SJCRH30 (cell line): ENCODE measurements around the gene CMPK2. TPM values are rescaled to one million over a fixed set of nuclear protein-coding genes. Genes with fewer than 3 reads are reported as not detected.
A peak's percentile ranks its signal among the peaks of the same experiment; 100 is the strongest.
"Not testable (repeated sequence)": the region's sequence is repeated elsewhere in the genome, so short reads cannot be mapped to it uniquely, and the experiment has no call there.

ENCODE experiments used
- DNase-seq, 2 experiments: peaks; one replicate each; pipeline ENCODE4 v3.0.0-alpha.2; 2015 to 2020
- H3K27ac ChIP-seq: fragments of 250-450 bp; sonication (Bioruptor Pico); 2 replicates; pipeline ENCODE4 v1.5.1; 2020; ENCODE audit warnings: mild to moderate bottlenecking, moderate library complexity
- H3K27me3 ChIP-seq: fragments of 250-450 bp; sonication (Bioruptor Pico); 2 replicates; pipeline ENCODE4 v1.5.1; 2020; ENCODE audit warnings: mild to moderate bottlenecking, moderate library complexity
- H3K36me3 ChIP-seq: fragments of 250-450 bp; sonication (Bioruptor Pico); 2 replicates; pipeline ENCODE4 v1.5.1; 2020; ENCODE audit warnings: mild to moderate bottlenecking, moderate library complexity
- H3K4me1 ChIP-seq: fragments of 250-450 bp; sonication (Bioruptor Pico); 2 replicates; pipeline ENCODE4 v1.5.1; 2020; ENCODE audit warnings: mild to moderate bottlenecking, moderate library complexity
- H3K4me3 ChIP-seq: fragments of 250-450 bp; sonication (Bioruptor Pico); 2 replicates; pipeline ENCODE4 v1.5.1; 2020; ENCODE audit warnings: mild to moderate bottlenecking, moderate library complexity
- H3K9me3 ChIP-seq: fragments of 250-450 bp; sonication (Bioruptor Pico); replicated peaks from 2 replicates; pipeline ENCODE4 v1.5.1; 2020; ENCODE audit warnings: mild to moderate bottlenecking, moderate library complexity
- total RNA-seq: library from RNA; depleted of rRNA; stranded (reverse); fragments of >200 nt; shearing (Covaris generic); gene quantifications from 2 replicates; pipeline ENCODE4 v1.2.3, GENCODE V29; 2014

The CMPK2 gene
- total RNA-seq, 1 experiment from 2014 or later, result not detected

DNA sequence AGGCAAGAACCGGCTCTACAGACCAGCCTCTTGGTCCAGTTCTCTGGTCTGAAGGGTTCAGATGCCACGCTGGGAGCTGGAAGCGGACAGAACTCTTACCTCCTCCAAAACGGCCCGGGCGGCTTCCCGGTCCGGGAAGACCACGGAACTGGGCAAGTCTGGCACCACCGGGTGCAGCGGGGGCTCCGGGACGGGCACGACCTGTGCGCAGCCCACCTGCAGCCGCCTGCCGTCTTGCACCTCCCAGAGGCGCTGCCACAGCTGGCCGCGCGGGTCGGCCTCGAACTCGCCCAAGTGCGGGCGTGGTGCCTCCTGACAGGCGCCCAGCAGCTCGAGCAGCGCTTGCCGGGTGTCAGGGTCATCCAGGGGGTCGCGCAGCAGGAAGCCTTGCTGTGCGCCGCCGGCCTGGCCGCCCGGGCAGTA is 773 bp downstream of the CMPK2 start:
- Histone ChIP-seq H3K9me3 (no peaks in the 10 kb centered on the region), H3K4me3 (no peak overlapping the region), H3K27ac (no peak overlapping the region), H3K36me3 (no peaks in the 10 kb centered on the region), H3K4me1 (no peaks in the 10 kb centered on the region), H3K27me3 (no peaks in the 10 kb centered on the region; the same call in none of the 2 replicates)
- no peak for DNase-seq

DNA sequence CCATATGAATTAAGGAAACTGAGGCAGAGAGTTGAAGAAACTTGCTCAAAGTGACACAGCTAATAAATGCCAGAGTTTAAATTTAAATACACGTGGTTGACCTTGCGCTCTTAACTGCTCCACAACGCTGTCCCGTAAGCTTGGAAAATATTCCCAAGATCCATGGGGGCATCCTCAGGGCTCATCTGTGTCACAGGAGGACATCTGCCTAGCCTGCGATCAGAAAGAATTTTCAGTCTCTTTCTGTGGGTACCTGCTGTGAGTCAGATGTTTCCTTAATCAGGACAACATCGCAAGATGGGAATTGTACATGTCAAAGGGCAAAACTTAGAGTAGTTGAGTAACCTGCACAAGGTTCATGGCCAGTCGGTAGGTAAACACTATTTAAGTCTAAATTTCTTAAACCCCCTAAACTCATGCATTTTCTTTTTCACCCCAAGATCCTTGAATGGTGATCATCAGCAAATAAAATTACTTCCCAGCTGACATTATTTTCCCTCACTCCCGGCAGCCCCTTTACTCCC is 1.4 kb downstream of the CMPK2 start:
- no peaks in the 10 kb centered on the region for H3K9me3 ChIP-seq
- no peaks in the 10 kb centered on the region for H3K36me3 ChIP-seq
- no peaks in the 10 kb centered on the region; the same call in 1 of the 2 replicates for H3K27me3 ChIP-seq
- H3K4me3 ChIP-seq, result no peak overlapping the region
- H3K27ac ChIP-seq, result no peak overlapping the region
- H3K4me1 ChIP-seq, result no peaks in the 10 kb centered on the region
- no peak for DNase-seq

DNA sequence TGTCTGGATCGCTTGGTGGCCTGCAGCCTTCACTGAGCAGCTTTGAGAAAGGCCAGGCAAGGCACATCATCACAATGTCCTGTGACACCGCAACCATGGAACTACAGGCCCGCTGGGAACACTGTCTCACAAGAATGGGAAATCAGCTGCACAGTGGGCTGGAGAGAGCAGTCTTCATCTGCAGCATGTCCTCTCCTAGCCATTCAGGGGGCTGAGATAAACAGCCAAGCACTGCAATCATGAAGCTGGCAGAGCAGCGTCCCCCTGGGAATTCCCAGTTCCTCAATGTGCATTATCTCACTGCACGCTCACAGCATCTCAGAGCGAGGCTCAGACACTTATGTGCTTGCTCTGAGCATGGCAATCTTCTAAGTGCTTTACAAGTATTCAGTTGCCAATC is 1.9 kb downstream of the CMPK2 start:
- Histone ChIP-seq H3K27me3 (no peaks in the 10 kb centered on the region), H3K36me3 (no peaks in the 10 kb centered on the region), H3K4me1 (no peaks in the 10 kb centered on the region), H3K27ac (no peak overlapping the region), H3K9me3 (no peaks in the 10 kb centered on the region), H3K4me3 (no peak overlapping the region)
- peak in 1 of 2 experiments; percentile 8 for DNase-seq

DNA sequence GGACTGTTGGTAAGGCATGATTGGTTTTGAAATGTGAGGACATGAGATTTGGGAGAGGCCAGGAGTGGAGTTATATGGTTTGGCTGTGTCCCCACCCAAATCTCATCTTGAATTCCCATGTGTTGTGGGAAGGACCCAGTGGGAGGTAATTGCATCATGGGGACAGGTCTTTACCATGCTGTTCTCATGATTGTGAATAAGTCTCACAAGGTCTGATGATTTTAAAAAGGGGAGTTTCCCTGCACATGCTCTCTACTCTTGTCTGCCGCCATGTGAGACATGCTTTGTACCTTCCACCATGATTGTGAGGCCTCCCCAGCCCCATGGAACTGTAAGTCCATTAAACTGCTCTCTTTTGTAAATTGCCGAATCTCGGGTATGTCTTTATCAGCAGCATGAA is 5.4 kb downstream of the CMPK2 start:
- Histone ChIP-seq H3K4me1 (no peaks in the 10 kb centered on the region), H3K27ac (no peak overlapping the region), H3K9me3 (no peaks in the 10 kb centered on the region)

DNA sequence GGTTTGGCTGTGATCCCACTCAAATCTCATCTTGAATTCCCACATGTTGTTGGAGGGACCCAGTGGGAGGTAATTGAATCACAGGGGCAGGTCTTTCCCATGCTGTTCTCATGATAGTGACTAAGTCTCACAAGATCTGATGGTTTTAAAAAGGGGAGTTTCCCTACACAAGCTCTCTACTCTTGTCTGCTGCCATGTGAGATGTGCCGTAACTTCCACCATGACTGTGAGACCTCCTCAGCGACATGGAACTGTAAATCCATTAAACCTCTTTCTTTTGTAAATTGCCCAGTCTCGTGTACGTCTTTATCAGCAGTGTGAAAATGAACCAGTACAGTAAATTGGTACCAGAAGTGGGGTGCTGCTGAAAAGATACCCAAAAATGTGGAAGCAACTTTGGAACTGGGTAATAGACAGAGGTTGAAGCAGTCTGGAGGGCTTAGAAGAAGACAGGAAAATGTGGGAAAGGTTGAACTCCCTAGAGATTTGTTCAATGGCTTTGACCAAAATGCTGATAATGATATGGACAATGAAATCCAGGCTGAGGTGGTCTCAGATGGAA is 7.2 kb downstream of the CMPK2 start:
- not testable (repeated sequence) for H3K36me3 ChIP-seq, H3K4me3 ChIP-seq, H3K9me3 ChIP-seq, H3K4me1 ChIP-seq, DNase-seq, H3K27me3 ChIP-seq, H3K27ac ChIP-seq

More for the DNA sequence above, 5.4 kb downstream of the CMPK2 start:
- no peak for DNase-seq
- Histone ChIP-seq H3K36me3 (no peaks in the 10 kb centered on the region), H3K27me3 (no peaks in the 10 kb centered on the region), H3K4me3 (no peak overlapping the region)

DNA sequence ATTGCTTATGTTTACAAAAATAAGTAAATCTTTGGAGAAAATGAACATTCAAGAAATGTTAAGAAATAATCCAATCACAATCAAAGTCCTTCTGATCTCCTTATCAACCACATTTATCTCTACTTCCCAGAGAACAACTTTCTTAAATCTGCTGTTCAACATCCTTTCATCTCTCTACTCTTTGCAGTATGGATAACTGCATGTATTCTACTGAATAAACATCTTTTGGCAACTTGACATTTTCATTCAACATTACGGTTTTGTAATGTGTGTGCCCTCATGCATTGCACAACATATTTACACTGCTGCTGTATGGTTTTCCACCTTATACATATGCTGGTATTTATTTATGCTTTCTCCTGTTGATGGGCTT is 9.2 kb downstream of the CMPK2 start:
- no peaks in the 10 kb centered on the region for H3K27me3 ChIP-seq
- no peak overlapping the region for H3K27ac ChIP-seq
- no peaks in the 10 kb centered on the region for H3K9me3 ChIP-seq
- H3K4me3 ChIP-seq, result no peak overlapping the region
- H3K4me1 ChIP-seq, result no peaks in the 10 kb centered on the region
- no peak for DNase-seq
- no peaks in the 10 kb centered on the region for H3K36me3 ChIP-seq

DNA sequence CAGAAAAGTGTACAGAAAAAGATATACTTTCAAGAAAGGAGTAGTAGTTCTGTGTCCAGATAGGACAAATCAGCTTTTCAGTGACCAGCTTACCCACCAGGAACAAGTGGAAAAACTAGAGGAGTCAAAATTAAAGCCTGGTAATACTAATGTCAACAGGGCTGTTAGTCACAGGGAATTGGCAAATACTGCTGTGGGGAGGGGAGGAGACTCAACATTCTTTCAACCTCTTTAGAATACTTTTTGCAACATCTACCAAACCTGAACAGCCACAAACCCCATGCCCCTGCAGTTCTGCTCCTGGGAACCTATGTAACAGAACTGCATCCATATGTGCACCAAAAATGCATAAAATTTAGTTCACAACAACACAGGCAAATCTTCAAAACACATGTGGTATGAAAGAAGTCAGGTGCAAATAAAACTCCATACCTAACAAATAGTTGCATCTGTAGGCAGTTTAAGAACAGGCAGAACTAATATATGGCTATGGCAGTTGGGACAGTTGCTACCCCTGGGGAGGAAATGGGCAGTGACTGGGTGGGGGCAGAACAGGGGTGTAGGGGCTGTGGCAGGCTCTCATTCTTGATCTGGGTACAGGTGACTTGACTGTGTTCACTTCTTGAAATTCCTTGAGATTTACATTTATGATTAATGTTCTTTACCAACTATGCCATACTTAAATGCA is 9.7 kb downstream of the CMPK2 start:
- H3K27ac ChIP-seq, result no peak overlapping the region
- no peaks in the 10 kb centered on the region for H3K27me3 ChIP-seq
- no peak for DNase-seq
- H3K4me1 ChIP-seq, result no peaks in the 10 kb centered on the region
- no peak overlapping the region for H3K4me3 ChIP-seq
- no peaks in the 10 kb centered on the region for H3K36me3 ChIP-seq
- H3K9me3 ChIP-seq, result no peaks in the 10 kb centered on the region

DNA sequence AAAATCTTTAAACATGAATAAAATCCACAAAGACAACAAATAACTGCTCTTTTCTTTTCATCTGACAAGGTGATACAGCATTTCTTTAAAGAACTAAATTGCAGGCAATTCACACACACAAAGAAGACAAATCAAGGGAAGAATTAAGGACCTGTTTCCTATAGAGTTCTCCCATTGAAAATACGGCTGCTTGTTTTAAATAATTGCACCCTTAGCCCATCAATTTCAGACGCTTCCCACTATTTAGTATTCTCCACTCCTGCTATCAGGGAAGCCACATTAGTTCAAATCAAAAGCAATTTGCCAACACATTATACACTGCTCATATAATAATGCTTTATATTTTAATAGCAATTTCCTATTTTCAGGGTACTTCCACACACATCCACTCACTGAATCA is 11.3 kb downstream of the CMPK2 start:
- H3K4me3 ChIP-seq, result no peak overlapping the region
- no peaks in the 10 kb centered on the region for H3K36me3 ChIP-seq
- no peaks in the 10 kb centered on the region for H3K4me1 ChIP-seq
- no peaks in the 10 kb centered on the region for H3K9me3 ChIP-seq
- no peaks in the 10 kb centered on the region for H3K27me3 ChIP-seq
- no peak overlapping the region for H3K27ac ChIP-seq
- no peak for DNase-seq

DNA sequence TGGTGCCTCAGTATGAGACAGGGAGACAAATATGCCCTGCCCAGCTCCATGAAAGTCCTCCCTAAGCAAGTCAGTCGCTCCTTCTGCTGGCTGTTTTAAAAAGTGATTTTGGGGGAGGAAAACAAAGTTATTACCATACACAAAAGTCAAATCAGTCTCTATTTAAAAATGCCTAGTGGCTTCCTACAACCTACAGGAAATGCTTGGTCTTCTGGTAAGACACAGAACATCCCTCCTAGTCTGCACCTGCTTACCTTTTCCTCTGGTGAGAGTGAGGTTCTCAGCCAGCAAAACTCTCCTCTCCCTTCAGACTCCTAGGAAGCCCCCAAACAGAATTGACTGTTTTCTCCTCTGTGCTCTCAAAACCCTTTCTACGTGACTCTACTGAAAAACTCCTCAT is 13.5 kb downstream of the CMPK2 start:
- Histone ChIP-seq H3K4me1 (no peaks in the 10 kb centered on the region), H3K27ac (no peak overlapping the region), H3K36me3 (no peaks in the 10 kb centered on the region), H3K27me3 (no peaks in the 10 kb centered on the region), H3K9me3 (no peaks in the 10 kb centered on the region), H3K4me3 (no peak overlapping the region)
- no peak for DNase-seq

DNA sequence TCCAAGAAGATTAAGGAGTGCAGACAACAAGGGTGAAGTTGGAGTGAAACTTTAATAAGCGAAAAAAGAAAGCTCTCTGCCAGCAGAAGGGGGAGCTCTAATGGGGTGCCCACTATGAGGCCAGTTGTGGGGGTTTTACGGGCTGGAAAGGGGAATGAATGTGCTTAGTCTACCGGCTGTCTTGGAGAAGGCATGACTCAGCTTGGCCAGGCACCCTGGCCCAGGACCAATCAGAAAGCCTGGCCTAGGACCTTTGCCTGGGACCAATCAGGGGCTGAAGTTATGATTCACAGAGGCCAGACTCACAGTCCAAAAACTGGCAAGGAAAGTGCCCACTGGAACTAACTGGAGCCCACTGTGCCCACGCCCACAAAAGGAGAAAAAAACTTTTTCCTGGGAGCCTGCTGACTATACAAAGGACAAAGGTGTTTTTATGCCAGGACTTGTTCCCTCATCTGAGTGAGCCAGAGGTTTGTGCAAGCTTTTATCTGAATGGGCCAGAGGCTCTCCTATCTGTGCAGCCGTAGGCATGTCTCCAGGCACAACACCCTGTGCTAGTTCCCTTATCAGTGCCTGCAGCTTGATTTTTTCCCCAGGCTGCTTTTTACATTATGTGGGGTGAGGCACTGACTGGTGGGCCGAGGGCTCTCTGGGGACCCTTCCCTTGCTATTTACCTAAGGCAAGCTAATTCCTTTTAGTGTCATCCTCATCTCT is 18.6 kb downstream of the CMPK2 start:
- H3K27me3 ChIP-seq, result no peaks in the 10 kb centered on the region

DNA sequence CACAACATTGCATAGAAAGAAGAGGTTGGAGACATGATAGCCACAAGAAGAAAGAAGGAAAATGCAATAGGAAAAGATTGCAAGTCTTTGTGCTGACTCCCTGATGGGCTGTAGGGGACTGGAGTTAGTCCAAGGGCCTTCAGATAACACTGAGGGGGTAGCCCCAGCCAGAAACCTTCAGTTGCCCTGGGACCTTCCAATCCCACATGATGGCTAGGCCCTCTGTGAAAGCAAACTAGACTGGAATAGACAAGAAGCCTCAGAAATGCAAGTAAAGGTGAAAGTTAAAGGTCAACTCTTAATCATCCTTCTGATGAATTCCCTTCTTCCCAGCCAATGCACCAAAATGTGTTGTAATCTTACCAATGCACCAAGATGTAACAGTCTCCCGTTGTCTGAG is 19.2 kb downstream of the CMPK2 start:
- Histone ChIP-seq H3K36me3 (no peaks in the 10 kb centered on the region), H3K4me1 (no peaks in the 10 kb centered on the region), H3K27ac (no peak overlapping the region), H3K4me3 (no peak overlapping the region), H3K9me3 (peaks cover 10% of the 10 kb centered on the region), H3K27me3 (no peaks in the 10 kb centered on the region)
- DNase-seq, result no peak

More for the DNA sequence above, 18.6 kb downstream of the CMPK2 start:
- no peaks in the 10 kb centered on the region for H3K4me1 ChIP-seq
- H3K27ac ChIP-seq, result no peak overlapping the region
- peaks cover 10% of the 10 kb centered on the region for H3K9me3 ChIP-seq
- no peaks in the 10 kb centered on the region for H3K36me3 ChIP-seq
- DNase-seq, result no peak
- H3K4me3 ChIP-seq, result no peak overlapping the region

DNA sequence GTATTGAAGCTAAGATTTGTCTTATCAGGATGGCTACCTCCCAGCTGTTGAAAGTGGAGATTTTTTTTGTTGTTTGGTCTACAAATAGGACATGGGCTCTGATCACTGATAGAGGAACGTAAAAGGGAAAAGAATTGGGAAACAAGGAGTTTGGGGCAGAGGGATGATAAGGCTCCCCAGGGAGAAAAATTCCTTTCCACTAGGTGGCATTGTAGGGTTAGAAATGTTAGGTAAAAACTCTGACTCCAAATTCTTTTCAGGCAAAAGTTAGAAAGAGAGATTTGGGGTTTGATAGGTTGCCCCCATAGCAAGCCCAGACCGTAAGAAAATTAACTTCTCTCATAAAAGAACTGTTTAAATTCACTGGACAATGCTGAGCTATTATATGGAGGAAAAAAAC is 19.8 kb downstream of the CMPK2 start:
- Histone ChIP-seq H3K4me1 (no peaks in the 10 kb centered on the region), H3K36me3 (no peaks in the 10 kb centered on the region), H3K4me3 (no peak overlapping the region), H3K9me3 (peaks cover 10% of the 10 kb centered on the region), H3K27ac (no peak overlapping the region), H3K27me3 (no peaks in the 10 kb centered on the region)
- DNase-seq, result no peak

DNA sequence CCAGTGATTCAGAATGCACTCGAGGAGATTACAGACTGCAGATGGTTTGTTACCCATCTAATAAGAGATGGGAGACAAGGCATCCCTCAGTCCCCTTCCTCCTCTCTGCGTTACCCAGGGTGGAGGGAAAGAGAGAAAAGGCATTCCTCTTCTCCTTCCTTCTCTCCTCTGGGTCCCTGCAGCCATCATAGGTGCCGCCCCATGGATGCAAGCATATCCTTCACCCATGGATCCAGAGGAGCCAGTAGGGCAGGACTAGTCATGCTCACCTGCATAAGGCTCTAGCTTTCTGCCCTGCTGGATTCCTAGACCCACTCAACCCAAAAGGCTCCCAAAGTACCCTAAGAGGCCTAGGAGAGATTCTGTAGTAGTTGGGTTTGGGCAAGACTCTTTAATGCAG is 20.4 kb downstream of the CMPK2 start:
- H3K36me3 ChIP-seq, result no peaks in the 10 kb centered on the region
- no peak overlapping the region for H3K27ac ChIP-seq
- no peak overlapping the region for H3K4me3 ChIP-seq
- no peaks in the 10 kb centered on the region for H3K4me1 ChIP-seq
- no peaks in the 10 kb centered on the region for H3K27me3 ChIP-seq
- peak in 1 of 2 experiments; percentile 27 for DNase-seq
- peaks cover 10% of the 10 kb centered on the region for H3K9me3 ChIP-seq

DNA sequence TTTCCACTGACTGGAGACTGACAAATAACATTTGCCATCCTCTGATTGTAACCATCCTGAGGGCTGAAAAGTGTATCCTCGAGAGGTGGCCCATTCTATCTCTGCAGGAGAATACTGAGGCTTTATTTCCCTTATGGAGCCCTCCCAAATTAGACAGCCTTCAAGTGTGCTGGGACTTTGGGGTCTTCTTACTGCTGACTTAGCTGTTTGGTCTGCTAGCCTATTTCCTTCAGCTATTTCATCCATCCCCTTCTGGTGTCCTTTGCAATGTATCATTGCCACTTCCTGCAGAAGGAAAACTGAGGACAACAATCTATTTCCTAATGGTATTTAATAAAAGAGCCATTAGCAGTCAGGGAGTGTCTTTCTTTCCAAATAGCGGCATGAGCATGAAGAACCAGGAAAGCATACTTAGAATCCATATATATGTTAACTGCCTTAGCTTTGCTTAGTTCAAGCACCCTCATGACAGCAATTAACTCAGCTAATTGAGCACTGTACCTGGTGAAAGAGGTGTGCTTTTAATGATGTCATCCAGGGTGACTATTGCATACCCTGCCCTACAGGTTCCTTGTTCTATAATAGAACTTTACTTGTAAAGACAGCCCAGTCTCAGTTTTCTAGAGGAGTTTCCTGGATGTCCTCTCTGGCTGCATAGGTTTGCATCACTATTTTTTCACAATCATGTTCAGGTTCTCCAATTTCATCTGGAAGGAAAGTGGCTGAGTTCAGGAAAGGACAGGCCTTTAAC is 24.0 kb downstream of the CMPK2 start:
- no peaks in the 10 kb centered on the region for H3K4me1 ChIP-seq
- H3K36me3 ChIP-seq, result no peaks in the 10 kb centered on the region
- DNase-seq, result no peak
- H3K9me3 ChIP-seq, result peaks cover 10% of the 10 kb centered on the region
- H3K4me3 ChIP-seq, result no peak overlapping the region
- no peak overlapping the region for H3K27ac ChIP-seq
- H3K27me3 ChIP-seq, result no peaks in the 10 kb centered on the region
